Neuron (in vitro differentiated cells): Measurements from ENCODE around the gene TIMMDC1.

Source experiments
- H2AFZ ChIP-seq: one replicate; pipeline ENCODE4 v1.6.1; 2013; ENCODE audit warnings: low read depth, mild to moderate bottlenecking, inconsistent platforms, low read length, moderate library complexity
- H3K27me3 ChIP-seq: one replicate; pipeline ENCODE4 v1.6.1; 2013; ENCODE audit warnings: low read length; ENCODE audit not compliant: insufficient read depth
- H3K36me3 ChIP-seq: one replicate; pipeline ENCODE4 v1.6.1; 2013; ENCODE audit warnings: low read length; ENCODE audit not compliant: insufficient read depth
- H3K4me1 ChIP-seq: one replicate; pipeline ENCODE4 v1.6.1; 2013; ENCODE audit warnings: low read length; ENCODE audit not compliant: insufficient read depth
- H3K4me3 ChIP-seq: 2 replicates; pipeline ENCODE4 v1.5.1; 2013; ENCODE audit warnings: mild to moderate bottlenecking, low read length, moderate library complexity
- H3K9me3 ChIP-seq: one replicate; pipeline ENCODE4 v1.6.1; 2013; ENCODE audit warnings: low read length

TIMMDC1 gene

GRCh38 chr3:119492128-119492527 lies 6.2 kb upstream of the TIMMDC1 start:
- Histone ChIP-seq H3K4me3 (no peak overlapping the region), H3K9me3 (no peaks in the 10 kb centered on the region), H3K27me3 (no peaks in the 10 kb centered on the region), H3K4me1 (no peaks in the 10 kb centered on the region), H2AFZ (no peak overlapping the region), H3K36me3 (peaks cover 13% of the 10 kb centered on the region)

GRCh38 chr3:119492810-119493209 lies 5.5 kb upstream of the TIMMDC1 start:
- Histone ChIP-seq H3K9me3 (no peaks in the 10 kb centered on the region), H3K4me1 (peaks cover 7% of the 10 kb centered on the region), H3K4me3 (no peak overlapping the region), H3K27me3 (no peaks in the 10 kb centered on the region), H2AFZ (no peak overlapping the region), H3K36me3 (peaks cover 13% of the 10 kb centered on the region)

- Histone ChIP-seq H3K36me3 (peaks cover 9% of the 10 kb centered on the region), H3K4me3 (no peak overlapping the region), H3K9me3 (no peaks in the 10 kb centered on the region), H3K27me3 (no peaks in the 10 kb centered on the region), H3K4me1 (peaks cover 14% of the 10 kb centered on the region), H2AFZ (no peak overlapping the region)
Measured at GRCh38 chr3:119494597-119494996, 3.8 kb upstream of the TIMMDC1 start.

- peaks cover 29% of the 10 kb centered on the region for H3K4me1 ChIP-seq
- H3K9me3 ChIP-seq = no peaks in the 10 kb centered on the region
- H3K27me3 ChIP-seq = no peaks in the 10 kb centered on the region
- peak overlapping the region; percentile 70 for H3K4me3 ChIP-seq
- H2AFZ ChIP-seq = peak overlapping the region; percentile 77
- peaks cover 6% of the 10 kb centered on the region for H3K36me3 ChIP-seq
Measured at GRCh38 chr3:119497820-119498185, 544 bp upstream of the TIMMDC1 start.

GRCh38 chr3:119500265-119500664 lies 1.9 kb downstream of the TIMMDC1 start:
- Histone ChIP-seq H3K4me1 (peaks cover 29% of the 10 kb centered on the region), H3K4me3 (no peak overlapping the region), H3K27me3 (no peaks in the 10 kb centered on the region), H3K36me3 (peaks cover 16% of the 10 kb centered on the region), H2AFZ (no peak overlapping the region), H3K9me3 (no peaks in the 10 kb centered on the region)

- Histone ChIP-seq H3K4me1 (peaks cover 29% of the 10 kb centered on the region), H3K9me3 (no peaks in the 10 kb centered on the region), H3K4me3 (no peak overlapping the region), H2AFZ (no peak overlapping the region), H3K27me3 (no peaks in the 10 kb centered on the region), H3K36me3 (peaks cover 23% of the 10 kb centered on the region)
Measured at GRCh38 chr3:119500901-119501300, 2.6 kb downstream of the TIMMDC1 start.

GRCh38 chr3:119506631-119507030 lies 8.3 kb downstream of the TIMMDC1 start:
- Histone ChIP-seq H3K36me3 (peaks cover 52% of the 10 kb centered on the region), H3K4me3 (no peak overlapping the region), H3K27me3 (no peaks in the 10 kb centered on the region), H3K4me1 (no peaks in the 10 kb centered on the region), H2AFZ (no peak overlapping the region), H3K9me3 (no peaks in the 10 kb centered on the region)

- Histone ChIP-seq H3K36me3 (peaks cover 52% of the 10 kb centered on the region), H2AFZ (no peak overlapping the region), H3K9me3 (no peaks in the 10 kb centered on the region)
Measured at GRCh38 chr3:119507404-119507803, 9.1 kb downstream of the TIMMDC1 start.

GRCh38 chr3:119508172-119508845 lies 10.0 kb downstream of the TIMMDC1 start:
- Histone ChIP-seq H2AFZ (no peak overlapping the region), H3K36me3 (peaks cover 54% of the 10 kb centered on the region), H3K27me3 (no peaks in the 10 kb centered on the region), H3K4me1 (no peaks in the 10 kb centered on the region), H3K4me3 (no peak overlapping the region), H3K9me3 (no peaks in the 10 kb centered on the region)

More at GRCh38 chr3:119507404-119507803, 9.1 kb downstream of the TIMMDC1 start:
- Histone ChIP-seq H3K27me3 (no peaks in the 10 kb centered on the region), H3K4me1 (no peaks in the 10 kb centered on the region), H3K4me3 (no peak overlapping the region)

- Histone ChIP-seq H3K36me3 (peaks cover 57% of the 10 kb centered on the region), H2AFZ (no peak overlapping the region), H3K4me3 (no peak overlapping the region), H3K4me1 (no peaks in the 10 kb centered on the region), H3K9me3 (no peaks in the 10 kb centered on the region), H3K27me3 (no peaks in the 10 kb centered on the region)
Measured at GRCh38 chr3:119510690-119511089, 12.3 kb downstream of the TIMMDC1 start.

GRCh38 chr3:119514637-119515036 lies 16.3 kb downstream of the TIMMDC1 start:
- no peaks in the 10 kb centered on the region for H3K4me1 ChIP-seq
- H3K9me3 ChIP-seq = peaks cover 11% of the 10 kb centered on the region
- H3K36me3 ChIP-seq = peaks cover 69% of the 10 kb centered on the region
- no peaks in the 10 kb centered on the region for H3K27me3 ChIP-seq
- no peak overlapping the region for H3K4me3 ChIP-seq
- no peak overlapping the region for H2AFZ ChIP-seq

- H2AFZ ChIP-seq = no peak overlapping the region
- H3K9me3 ChIP-seq = peaks cover 23% of the 10 kb centered on the region
- H3K27me3 ChIP-seq = no peaks in the 10 kb centered on the region
- peaks cover 84% of the 10 kb centered on the region for H3K36me3 ChIP-seq
- no peaks in the 10 kb centered on the region for H3K4me1 ChIP-seq
- no peak overlapping the region for H3K4me3 ChIP-seq
Measured at GRCh38 chr3:119517112-119517511, 18.8 kb downstream of the TIMMDC1 start.

GRCh38 chr3:119518026-119518425 lies 19.7 kb downstream of the TIMMDC1 start:
- Histone ChIP-seq H3K9me3 (peaks cover 23% of the 10 kb centered on the region), H3K27me3 (no peaks in the 10 kb centered on the region), H3K4me1 (no peaks in the 10 kb centered on the region), H3K36me3 (peaks cover 91% of the 10 kb centered on the region), H3K4me3 (no peak overlapping the region), H2AFZ (no peak overlapping the region)
